Measurements from ENCODE around the gene SSBP2. TPM values are rescaled to one million over a fixed set of nuclear protein-coding genes. Genes with fewer than 3 reads are reported as not detected.
"Not testable (repeated sequence)": the region's sequence is repeated elsewhere in the genome, so short reads cannot be mapped to it uniquely, and the experiment has no call there.

SSBP2 gene
- total RNA-seq, 4 donors from 2014 or later, result 17.1 to 80.3 (median 24.2) TPM

GRCh38 chr5:81506378-81506777, 244.5 kb downstream of the SSBP2 start:
- TF ChIP-seq, protein P1, sequence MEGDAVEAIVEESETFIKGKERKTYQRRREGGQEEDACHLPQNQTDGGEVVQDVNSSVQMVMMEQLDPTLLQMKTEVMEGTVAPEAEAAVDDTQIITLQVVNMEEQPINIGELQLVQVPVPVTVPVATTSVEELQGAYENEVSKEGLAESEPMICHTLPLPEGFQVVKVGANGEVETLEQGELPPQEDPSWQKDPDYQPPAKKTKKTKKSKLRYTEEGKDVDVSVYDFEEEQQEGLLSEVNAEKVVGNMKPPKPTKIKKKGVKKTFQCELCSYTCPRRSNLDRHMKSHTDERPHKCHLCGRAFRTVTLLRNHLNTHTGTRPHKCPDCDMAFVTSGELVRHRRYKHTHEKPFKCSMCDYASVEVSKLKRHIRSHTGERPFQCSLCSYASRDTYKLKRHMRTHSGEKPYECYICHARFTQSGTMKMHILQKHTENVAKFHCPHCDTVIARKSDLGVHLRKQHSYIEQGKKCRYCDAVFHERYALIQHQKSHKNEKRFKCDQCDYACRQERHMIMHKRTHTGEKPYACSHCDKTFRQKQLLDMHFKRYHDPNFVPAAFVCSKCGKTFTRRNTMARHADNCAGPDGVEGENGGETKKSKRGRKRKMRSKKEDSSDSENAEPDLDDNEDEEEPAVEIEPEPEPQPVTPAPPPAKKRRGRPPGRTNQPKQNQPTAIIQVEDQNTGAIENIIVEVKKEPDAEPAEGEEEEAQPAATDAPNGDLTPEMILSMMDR (IDR thresholded peaks at IDR 0.05), result no peak
- TF ChIP-seq POLR2A (IDR thresholded peaks at IDR 0.05), result no peak
- Histone ChIP-seq H3K27me3 (no peaks in the 10 kb centered on the region), H3K27ac (peak overlapping the region in 2 of 4 donors; percentile 35 to 38), H3K4me1 (peaks cover 0 to 13% (median 0%) of the 10 kb centered on the region in 3 donors), H3K4me3 (no peak overlapping the region), H3K9me3 (no peaks in the 10 kb centered on the region), H3K36me3 (peaks cover 0 to 12% (median 0%) of the 10 kb centered on the region in 3 donors)
- DNase-seq, result no peak
- intact Hi-C loops (cut with DNase I), result loop anchor here (5.0 to 10.0 kb wide), 2 partner anchors 238 to 661 kb away; no protein-coding TSS in a partner anchor
- 32 to 39% methylated on average over 1 of the region's 1 CpG for WGBS, 2 donors

- peaks cover 0 to 10% (median 0%) of the 10 kb centered on the region in 3 donors for H3K36me3 ChIP-seq
- no peak for TF ChIP-seq POLR2A (IDR thresholded peaks at IDR 0.05)
- TF ChIP-seq, protein P1 (IDR thresholded peaks at IDR 0.05), result no peak
- H3K9me3 ChIP-seq, result no peaks in the 10 kb centered on the region
- 50 to 73% methylated on average over 1 of the region's 1 CpG for WGBS, 2 donors
- no peaks in the 10 kb centered on the region for H3K27me3 ChIP-seq
- DNase-seq, result no peak
- intact Hi-C loops (cut with DNase I), result loop anchor here (5.0 to 10.0 kb wide), 2 partner anchors 239 to 662 kb away; no protein-coding TSS in a partner anchor
- H3K4me3 ChIP-seq, result no peak overlapping the region
- peak overlapping the region in 1 of 4 donors; percentile 47 for H3K27ac ChIP-seq
- H3K4me1 ChIP-seq, result peaks cover 0 to 13% (median 0%) of the 10 kb centered on the region in 3 donors
These were observed 245.2 kb downstream of the SSBP2 start for GRCh38 chr5:81505672-81506071.

DNA sequence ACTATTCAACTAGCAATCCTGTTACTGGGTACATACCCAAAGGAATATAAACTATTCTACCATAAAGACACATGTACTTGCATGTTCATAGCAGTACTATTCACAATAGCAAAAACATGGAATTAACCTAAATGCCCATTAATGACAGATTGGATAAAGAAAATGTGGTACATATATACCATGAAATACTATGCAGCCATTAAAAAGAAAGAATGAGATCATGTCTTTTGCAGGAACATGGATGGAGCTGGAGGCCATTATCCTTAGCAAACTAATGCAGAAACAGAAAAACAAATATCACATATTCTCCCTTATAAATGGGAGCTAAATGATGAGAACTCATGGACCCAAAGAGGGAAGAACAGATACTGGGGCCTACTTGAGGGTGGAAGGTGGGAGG, 247.3 kb downstream of the SSBP2 start:
- DNase-seq, H3K27me3 ChIP-seq, H3K9me3 ChIP-seq, H3K27ac ChIP-seq, H3K4me3 ChIP-seq: not testable (repeated sequence)
- intact Hi-C loops (cut with DNase I), result loop anchor here (10.0 kb wide), 1 partner anchor 241 kb away; no protein-coding TSS in a partner anchor
- Histone ChIP-seq H3K4me1 (peaks cover 0 to 13% (median 0%) of the 10 kb centered on the region in 3 donors), H3K36me3 (peaks cover 0 to 10% (median 0%) of the 10 kb centered on the region in 3 donors)

GRCh38 chr5:81495286-81495685, 255.6 kb downstream of the SSBP2 start:
- no peak for DNase-seq
- no peak overlapping the region for H3K27ac ChIP-seq
- H3K9me3 ChIP-seq, result no peaks in the 10 kb centered on the region
- 92 to 95% methylated on average over 3 of the region's 3 CpGs for WGBS, 2 donors
- TF ChIP-seq, protein P1 (IDR thresholded peaks at IDR 0.05), result no peak
- TF ChIP-seq POLR2A (IDR thresholded peaks at IDR 0.05), result no peak
- H3K4me1 ChIP-seq, result no peaks in the 10 kb centered on the region
- H3K4me3 ChIP-seq, result no peak overlapping the region
- H3K36me3 ChIP-seq, result peaks cover 0 to 6% (median 0%) of the 10 kb centered on the region in 3 donors
- intact Hi-C loops (cut with DNase I), result no loop called here
- H3K27me3 ChIP-seq, result no peaks in the 10 kb centered on the region

DNA sequence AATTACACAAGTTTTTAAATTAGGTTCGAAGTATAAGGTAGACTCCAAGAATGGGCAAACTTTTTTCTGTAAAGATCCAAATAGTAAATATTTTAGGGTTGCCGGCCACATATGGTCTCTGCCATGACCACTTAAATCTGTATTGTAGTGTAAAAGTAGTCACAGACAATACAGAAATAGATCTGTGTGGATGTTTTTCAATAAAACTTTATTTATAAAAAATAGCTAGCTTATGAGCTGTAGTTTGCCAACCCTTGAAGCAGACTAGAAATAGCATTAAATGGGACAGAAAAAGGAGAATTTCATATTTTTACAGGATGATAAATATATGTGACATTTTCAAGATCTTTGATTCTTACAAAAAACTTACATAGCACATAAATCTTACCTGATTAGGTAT, 262.0 kb downstream of the SSBP2 start:
- 94 to 96% methylated on average over 2 of the region's 2 CpGs for WGBS, 2 donors
- no peak for DNase-seq
- H3K27me3 ChIP-seq, result no peaks in the 10 kb centered on the region
- H3K27ac ChIP-seq, result no peak overlapping the region
- H3K4me3 ChIP-seq, result no peak overlapping the region
- TF ChIP-seq POLR2A (IDR thresholded peaks at IDR 0.05), result no peak
- TF ChIP-seq, protein P1 (IDR thresholded peaks at IDR 0.05), result no peak
- H3K4me1 ChIP-seq, result no peaks in the 10 kb centered on the region
- no peaks in the 10 kb centered on the region for H3K9me3 ChIP-seq
- peaks cover 0 to 12% (median 0%) of the 10 kb centered on the region in 3 donors for H3K36me3 ChIP-seq
- intact Hi-C loops (cut with DNase I), result no loop called here

GRCh38 chr5:81486711-81487110, 264.2 kb downstream of the SSBP2 start:
- H3K4me3 ChIP-seq, result no peak overlapping the region
- no peak overlapping the region for H3K27ac ChIP-seq
- peaks cover 0 to 16% (median 0%) of the 10 kb centered on the region in 3 donors for H3K36me3 ChIP-seq
- intact Hi-C loops (cut with DNase I), result no loop called here
- 91 to 95% methylated on average over 3 of the region's 3 CpGs for WGBS, 2 donors
- H3K27me3 ChIP-seq, result no peaks in the 10 kb centered on the region
- no peak for DNase-seq
- no peaks in the 10 kb centered on the region for H3K9me3 ChIP-seq
- no peak for TF ChIP-seq POLR2A (IDR thresholded peaks at IDR 0.05)
- TF ChIP-seq, protein P1 (IDR thresholded peaks at IDR 0.05), result no peak
- H3K4me1 ChIP-seq, result no peaks in the 10 kb centered on the region

All from esophagus squamous epithelium (tissue), 5 donors.